GM12873 (cell line): ENCODE results near the gene FBXO27.

Experiments used
- TF ChIP-seq, protein P1 (sequence below): IDR thresholded peaks from 2 replicates; pipeline ENCODE4 v1.5.1; 2012; ENCODE audit warnings: low read depth, mild to moderate bottlenecking, moderate library complexity, low read length, control low read depth; ENCODE audit not compliant: insufficient read depth; ENCODE audit errors: missing control alignments

The FBXO27 gene

DNA sequence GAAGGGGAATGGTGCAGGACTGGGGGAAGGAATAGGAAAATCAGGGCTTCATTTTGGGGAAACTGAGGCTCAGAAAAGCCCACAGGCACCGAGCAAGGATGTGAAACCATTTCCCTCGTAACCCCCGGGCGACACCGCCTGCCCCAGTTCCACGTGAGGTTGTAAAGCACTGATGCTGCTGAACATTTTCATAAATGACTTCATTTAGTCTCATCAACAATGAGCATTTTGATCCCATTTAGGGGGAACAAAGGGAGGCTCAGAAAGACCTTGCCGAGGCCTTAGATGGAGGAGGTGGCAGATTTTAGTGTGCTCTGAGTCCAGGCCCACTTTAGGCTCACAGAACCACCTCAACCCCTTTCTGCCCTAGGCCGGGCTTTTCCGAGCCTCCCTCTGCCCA is 20.5 kb upstream of the FBXO27 start:
- TF ChIP-seq, protein P1, sequence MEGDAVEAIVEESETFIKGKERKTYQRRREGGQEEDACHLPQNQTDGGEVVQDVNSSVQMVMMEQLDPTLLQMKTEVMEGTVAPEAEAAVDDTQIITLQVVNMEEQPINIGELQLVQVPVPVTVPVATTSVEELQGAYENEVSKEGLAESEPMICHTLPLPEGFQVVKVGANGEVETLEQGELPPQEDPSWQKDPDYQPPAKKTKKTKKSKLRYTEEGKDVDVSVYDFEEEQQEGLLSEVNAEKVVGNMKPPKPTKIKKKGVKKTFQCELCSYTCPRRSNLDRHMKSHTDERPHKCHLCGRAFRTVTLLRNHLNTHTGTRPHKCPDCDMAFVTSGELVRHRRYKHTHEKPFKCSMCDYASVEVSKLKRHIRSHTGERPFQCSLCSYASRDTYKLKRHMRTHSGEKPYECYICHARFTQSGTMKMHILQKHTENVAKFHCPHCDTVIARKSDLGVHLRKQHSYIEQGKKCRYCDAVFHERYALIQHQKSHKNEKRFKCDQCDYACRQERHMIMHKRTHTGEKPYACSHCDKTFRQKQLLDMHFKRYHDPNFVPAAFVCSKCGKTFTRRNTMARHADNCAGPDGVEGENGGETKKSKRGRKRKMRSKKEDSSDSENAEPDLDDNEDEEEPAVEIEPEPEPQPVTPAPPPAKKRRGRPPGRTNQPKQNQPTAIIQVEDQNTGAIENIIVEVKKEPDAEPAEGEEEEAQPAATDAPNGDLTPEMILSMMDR: no peak

- TF ChIP-seq, protein P1: peak; percentile 87
Measured at GRCh38 chr19:39052243-39052746, 19.9 kb upstream of the FBXO27 start.

DNA sequence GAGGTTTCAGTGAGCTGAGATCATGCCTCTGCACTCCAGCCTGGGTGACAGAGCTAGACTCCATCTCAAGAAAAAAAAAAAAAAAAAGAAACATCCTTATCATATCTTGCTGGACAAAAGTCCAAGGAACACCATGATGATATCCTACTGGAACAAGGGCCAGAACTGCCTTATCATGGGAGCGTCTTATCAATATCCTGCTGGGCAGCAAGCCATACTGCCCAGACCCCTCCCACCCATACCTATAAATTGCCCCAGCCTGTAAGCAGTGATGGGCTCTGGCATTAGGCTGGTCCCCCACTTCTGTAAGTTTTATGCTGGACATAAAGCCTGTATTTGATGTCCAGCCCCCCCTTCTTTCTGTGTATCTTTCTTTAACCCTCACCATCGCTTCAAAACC is 14.7 kb upstream of the FBXO27 start:
- TF ChIP-seq, protein P1: no peak

- TF ChIP-seq, protein P1: no peak
Measured at GRCh38 chr19:39046037-39046821, 13.9 kb upstream of the FBXO27 start.

- TF ChIP-seq, protein P1: no peak
Measured at GRCh38 chr19:39045506-39045905, 13.2 kb upstream of the FBXO27 start.

- TF ChIP-seq, protein P1: no peak
Measured at GRCh38 chr19:39038098-39038497, 5.7 kb upstream of the FBXO27 start.

GRCh38 chr19:39037194-39037593 is 4.8 kb upstream of the FBXO27 start:
- TF ChIP-seq, protein P1: no peak
